H4 (cell line): ENCODE measurements around the gene ABCF2. TPM values are rescaled to one million over a fixed set of nuclear protein-coding genes. Genes with fewer than 3 reads are reported as not detected.

Experiments
- DNase-seq: peaks from one replicate; pipeline ENCODE4 v3.0.0-alpha.2; 2015; ENCODE audit warnings: low spot score
- total RNA-seq: library from RNA; depleted of rRNA; stranded (reverse); fragments of >200 nt; shearing (Covaris generic); gene quantifications from 2 replicates; pipeline ENCODE4 v1.2.3, GENCODE V29; 2014

The ABCF2 gene
- total RNA-seq, 1 experiment from 2014 or later, result 88.1 TPM

GRCh38 chr7:151252961-151253711 is 26.1 kb upstream of the ABCF2 start:
- no peak for DNase-seq

GRCh38 chr7:151252561-151252835 is 25.5 kb upstream of the ABCF2 start:
- DNase-seq, result no peak

- peak; percentile 60 for DNase-seq
These were observed 24.9 kb upstream of the ABCF2 start for GRCh38 chr7:151251689-151252560.

- no peak for DNase-seq
These were observed 24.3 kb upstream of the ABCF2 start for GRCh38 chr7:151251328-151251688.

GRCh38 chr7:151250181-151251132 is 23.5 kb upstream of the ABCF2 start:
- no peak for DNase-seq

GRCh38 chr7:151249732-151250072 is 22.7 kb upstream of the ABCF2 start:
- peak; percentile 51 for DNase-seq

GRCh38 chr7:151249034-151249731 is 22.2 kb upstream of the ABCF2 start:
- DNase-seq, result peak; percentile 46

- no peak for DNase-seq
These were observed 21.5 kb upstream of the ABCF2 start, which contains the start of gene SMARCD3 for GRCh38 chr7:151248346-151249033. TSS of gene SMARCD3 (minus strand) at chr7:151248694. CDS start at chr7:151248562, 132 bp downstream.

- DNase-seq, result no peak
These were observed 20.8 kb upstream of the ABCF2 start for GRCh38 chr7:151247611-151248345.

GRCh38 chr7:151246851-151247580 is 20.0 kb upstream of the ABCF2 start:
- DNase-seq, result no peak

- no peak for DNase-seq
These were observed 19.3 kb upstream of the ABCF2 start for GRCh38 chr7:151246102-151246850.

- no peak for DNase-seq
These were observed 18.5 kb upstream of the ABCF2 start for GRCh38 chr7:151245360-151246101.

GRCh38 chr7:151244841-151245346 is 17.9 kb upstream of the ABCF2 start:
- DNase-seq, result no peak

- no peak for DNase-seq
These were observed 17.3 kb upstream of the ABCF2 start for GRCh38 chr7:151244196-151244840.

GRCh38 chr7:151243408-151244195 is 16.6 kb upstream of the ABCF2 start:
- no peak for DNase-seq

GRCh38 chr7:151243045-151243349 is 16.0 kb upstream of the ABCF2 start:
- DNase-seq, result no peak
